Neural progenitor cell (in vitro differentiated cells): ENCODE results near the gene LRP4.

Experiments used
- EZH2 ChIP-seq: fragments of 200-600 bp; sonication (generic); IDR thresholded peaks from 2 replicates; pipeline ENCODE4 v1.6.1; 2017; ENCODE audit warnings: antibody characterized with exemption, mild to moderate bottlenecking, moderate library complexity
- EZH2phosphoT487 ChIP-seq: fragments of 200-600 bp; sonication (generic); IDR thresholded peaks from 2 replicates; pipeline ENCODE4 v1.6.1; 2017; ENCODE audit warnings: antibody characterized with exemption
- TF ChIP-seq, protein P1 (sequence below): fragments of 200-600 bp; sonication (generic); IDR thresholded peaks from 2 replicates; pipeline ENCODE4 v1.5.1; 2017; ENCODE audit warnings: antibody characterized with exemption, mild to moderate bottlenecking

DNA sequence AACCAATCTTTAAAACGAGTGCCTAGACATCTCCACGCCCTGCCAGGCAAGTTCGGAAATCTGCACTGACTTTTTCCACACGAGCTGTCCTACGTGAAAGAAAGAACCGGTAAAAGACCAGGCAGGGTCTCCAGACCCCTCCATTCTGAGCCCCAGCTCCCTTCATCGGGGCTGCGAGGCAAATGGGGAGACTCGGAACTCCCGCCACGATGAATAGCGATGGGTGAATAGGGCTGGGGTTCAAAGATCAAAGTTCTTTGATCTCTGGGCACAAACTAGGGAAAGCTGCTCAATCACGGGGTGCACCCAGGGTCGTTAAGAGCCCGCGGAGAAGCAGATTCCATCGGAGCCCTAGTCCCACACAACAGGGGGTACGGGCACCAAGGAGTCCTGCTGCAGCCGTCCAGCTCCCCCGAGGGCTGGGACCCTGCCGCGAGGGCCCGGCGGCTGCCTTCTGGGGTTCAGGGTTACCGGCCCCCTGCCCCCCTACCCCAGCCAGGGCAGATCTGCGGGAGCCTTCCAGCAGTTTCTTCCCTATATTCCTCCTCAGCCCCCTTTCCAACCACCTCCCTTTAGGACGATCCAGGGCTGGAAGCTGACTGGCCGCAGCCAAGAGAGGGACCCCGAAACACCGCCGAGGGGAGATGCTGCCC is 1.1 kb downstream of the LRP4 start:
- TF ChIP-seq, protein P1, sequence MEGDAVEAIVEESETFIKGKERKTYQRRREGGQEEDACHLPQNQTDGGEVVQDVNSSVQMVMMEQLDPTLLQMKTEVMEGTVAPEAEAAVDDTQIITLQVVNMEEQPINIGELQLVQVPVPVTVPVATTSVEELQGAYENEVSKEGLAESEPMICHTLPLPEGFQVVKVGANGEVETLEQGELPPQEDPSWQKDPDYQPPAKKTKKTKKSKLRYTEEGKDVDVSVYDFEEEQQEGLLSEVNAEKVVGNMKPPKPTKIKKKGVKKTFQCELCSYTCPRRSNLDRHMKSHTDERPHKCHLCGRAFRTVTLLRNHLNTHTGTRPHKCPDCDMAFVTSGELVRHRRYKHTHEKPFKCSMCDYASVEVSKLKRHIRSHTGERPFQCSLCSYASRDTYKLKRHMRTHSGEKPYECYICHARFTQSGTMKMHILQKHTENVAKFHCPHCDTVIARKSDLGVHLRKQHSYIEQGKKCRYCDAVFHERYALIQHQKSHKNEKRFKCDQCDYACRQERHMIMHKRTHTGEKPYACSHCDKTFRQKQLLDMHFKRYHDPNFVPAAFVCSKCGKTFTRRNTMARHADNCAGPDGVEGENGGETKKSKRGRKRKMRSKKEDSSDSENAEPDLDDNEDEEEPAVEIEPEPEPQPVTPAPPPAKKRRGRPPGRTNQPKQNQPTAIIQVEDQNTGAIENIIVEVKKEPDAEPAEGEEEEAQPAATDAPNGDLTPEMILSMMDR, result no peak
- peak; percentile 35 for TF ChIP-seq EZH2phosphoT487
- TF ChIP-seq EZH2, result no peak
